GM12874 (cell line): ENCODE data around the gene ADAM19.

Experiments used
- CTCF ChIP-seq: IDR thresholded peaks from 2 replicates; pipeline ENCODE4 v1.5.1; 2011; ENCODE audit warnings: low read depth, mild to moderate bottlenecking, control low read depth, low read length, moderate library complexity; ENCODE audit not compliant: insufficient read depth

ADAM19 gene

GRCh38 chr5:157450024-157450423, 125.6 kb downstream of the ADAM19 start:
- no peak for TF ChIP-seq CTCF

- no peak for TF ChIP-seq CTCF
Observed at GRCh38 chr5:157449011-157449723, 126.4 kb downstream of the ADAM19 start.

- TF ChIP-seq CTCF, result no peak
Observed at GRCh38 chr5:157447201-157447637, 128.4 kb downstream of the ADAM19 start.

- no peak for TF ChIP-seq CTCF
Observed at GRCh38 chr5:157446412-157446935, 129.1 kb downstream of the ADAM19 start.

GRCh38 chr5:157445745-157446411, 129.7 kb downstream of the ADAM19 start:
- no peak for TF ChIP-seq CTCF

GRCh38 chr5:157444224-157444623, 131.4 kb downstream of the ADAM19 start:
- no peak for TF ChIP-seq CTCF

GRCh38 chr5:157443041-157443549, 132.5 kb downstream of the ADAM19 start:
- TF ChIP-seq CTCF, result no peak
